Measurements from ENCODE around the gene ATP9B. TPM values are rescaled to one million over a fixed set of nuclear protein-coding genes. Genes with fewer than 3 reads are reported as not detected.

ATP9B gene
- total and polyA plus RNA-seq, 4 donors = 7.1 to 31.4 (median 15.5) TPM

GRCh38 chr18:79332646-79333045 lies 263.5 kb downstream of the ATP9B start:
- WGBS = 94% methylated on average over 6 of the region's 6 CpGs
- no peak overlapping the region for H3K9ac ChIP-seq (ENCODE audit: low read depth in 1 of 2, low read length in 2 of 2)
- no peaks in the 10 kb centered on the region for H3K9me3 ChIP-seq (ENCODE audit: control insufficient read depth in 4 of 4, low read length in 3 of 4)
- TF ChIP-seq RXRA (IDR thresholded peaks at IDR 0.05) (no peak), FOXA2 (IDR thresholded peaks at IDR 0.05) (no peak), SP1 (IDR thresholded peaks at IDR 0.05) (no peak), TAF1 (conservative IDR thresholded peaks at IDR 0.05) (no peak), REST (IDR thresholded peaks at IDR 0.05) (no peak), RAD21 (IDR thresholded peaks at IDR 0.05) (no peak), HNF4G (IDR thresholded peaks at IDR 0.05) (no peak), MAX (IDR thresholded peaks at IDR 0.05) (no peak), HNF4A (conservative IDR thresholded peaks at IDR 0.05) (no peak)
- no peaks in the 10 kb centered on the region for H3K4me1 ChIP-seq (ENCODE audit: control insufficient read depth in 4 of 4, insufficient read depth in 4 of 4, low read length in 3 of 4)
- H3K36me3 ChIP-seq (ENCODE audit: control insufficient read depth in 4 of 4, insufficient read depth in 3 of 4, low read depth in 1 of 4, low read length in 3 of 4) = peaks cover 6 to 36% (median 16%) of the 10 kb centered on the region in 4 donors
- no peak overlapping the region for H3K4me3 ChIP-seq (ENCODE audit: low read depth in 1 of 3, low read length in 3 of 3)
- DNase-seq (ENCODE audit: low spot score) = no peak
- no peaks in the 10 kb centered on the region for H3K27me3 ChIP-seq (ENCODE audit: control insufficient read depth in 4 of 4, insufficient read depth in 4 of 4, low read length in 3 of 4)
- no peak overlapping the region for H3K27ac ChIP-seq (ENCODE audit: low read depth in 1 of 2, low read length in 2 of 2)

- no peaks in the 10 kb centered on the region for H3K4me1 ChIP-seq (ENCODE audit: control insufficient read depth in 4 of 4, insufficient read depth in 4 of 4, low read length in 3 of 4)
- H3K27me3 ChIP-seq (ENCODE audit: control insufficient read depth in 4 of 4, insufficient read depth in 4 of 4, low read length in 3 of 4) = no peaks in the 10 kb centered on the region
- peaks cover 6 to 37% (median 16%) of the 10 kb centered on the region in 4 donors for H3K36me3 ChIP-seq (ENCODE audit: control insufficient read depth in 4 of 4, insufficient read depth in 3 of 4, low read depth in 1 of 4, low read length in 3 of 4)
- H3K27ac ChIP-seq (ENCODE audit: low read depth in 1 of 2, low read length in 2 of 2) = no peak overlapping the region
- no peak overlapping the region for H3K9ac ChIP-seq (ENCODE audit: low read depth in 1 of 2, low read length in 2 of 2)
- 96% methylated on average over 6 of the region's 6 CpGs for WGBS
- no peak overlapping the region for H3K4me3 ChIP-seq (ENCODE audit: low read depth in 1 of 3, low read length in 3 of 3)
- H3K9me3 ChIP-seq (ENCODE audit: control insufficient read depth in 4 of 4, low read length in 3 of 4) = no peaks in the 10 kb centered on the region
- no peak for DNase-seq (ENCODE audit: low spot score)
- TF ChIP-seq GABPA (IDR thresholded peaks at IDR 0.05 in 1 of 2, conservative IDR thresholded peaks at IDR 0.05 in 1 of 2) (no peak), RXRA (IDR thresholded peaks at IDR 0.05) (no peak), RAD21 (IDR thresholded peaks at IDR 0.05) (no peak), YY1 (IDR thresholded peaks at IDR 0.05) (no peak), EGR1 (IDR thresholded peaks at IDR 0.05; ENCODE audit: low read depth in 2 of 2) (no peak), JUND (IDR thresholded peaks at IDR 0.05) (no peak), ZBTB33 (IDR thresholded peaks at IDR 0.05) (no peak), ATF3 (IDR thresholded peaks at IDR 0.05) (no peak), MAX (IDR thresholded peaks at IDR 0.05) (no peak), FOXA2 (IDR thresholded peaks at IDR 0.05) (no peak), CTCF (IDR thresholded peaks at IDR 0.05; ENCODE audit: low read depth, low read length, missing input control) (no peak), REST (IDR thresholded peaks at IDR 0.05) (no peak), HNF4G (IDR thresholded peaks at IDR 0.05) (no peak), HNF4A (conservative IDR thresholded peaks at IDR 0.05) (no peak), TAF1 (conservative IDR thresholded peaks at IDR 0.05) (no peak), SP1 (IDR thresholded peaks at IDR 0.05) (no peak)
Observed at GRCh38 chr18:79333046-79333445, 263.9 kb downstream of the ATP9B start.

Data from liver (tissue), 9 donors.